Heart right ventricle (tissue), 16 donors: Measurements from ENCODE around the gene HAUS3. TPM values are rescaled to one million over a fixed set of nuclear protein-coding genes. Genes with fewer than 3 reads are reported as not detected.
A peak's percentile ranks its signal among the peaks of the same experiment; 100 is the strongest.
"Not testable (repeated sequence)": the region's sequence is repeated elsewhere in the genome, so short reads cannot be mapped to it uniquely, and the experiment has no call there.

Experiments used
- ATAC-seq, 8 donors: fragments of 200-7000 bp; cut with Tn5 transposase; one replicate each; pipeline ENCODE4 v1.9.1; 2020; ENCODE audit warnings: mild to moderate bottlenecking in 8 of 8, moderate library complexity in 8 of 8, moderate number of reproducible peaks in 1 of 8
- DNase-seq, 2 donors: peaks; one replicate each; pipeline ENCODE4 v3.0.0-alpha.2; 2020
- H3K27ac ChIP-seq, 10 donors: fragments of 200-600 bp; sonication (generic) in 2 of 10; one replicate each; pipeline versions ENCODE4 v1.5.0 to v1.8.0; 2020 to 2022; ENCODE audit warnings: mild to moderate bottlenecking in 3 of 10
- H3K27me3 ChIP-seq, 7 donors: fragments of 200-600 bp; one replicate each; pipeline ENCODE4 v1.8.0; 2021 to 2022; ENCODE audit warnings: mild to moderate bottlenecking in 2 of 7
- H3K36me3 ChIP-seq, 9 donors: fragments of 200-600 bp; sonication (generic) in 1 of 9; one replicate each; pipeline versions ENCODE4 v1.5.0 to v1.8.0; 2020 to 2022; ENCODE audit warnings: mild to moderate bottlenecking in 2 of 9
- H3K4me1 ChIP-seq, 9 donors: fragments of 200-600 bp; sonication (generic) in 1 of 9; one replicate each; pipeline versions ENCODE4 v1.5.0 to v1.8.0; 2020 to 2022; ENCODE audit warnings: mild to moderate bottlenecking in 4 of 9
- H3K4me3 ChIP-seq, 10 donors: fragments of 200-600 bp; sonication (generic) in 2 of 10; one replicate each; pipeline versions ENCODE4 v1.5.0 to v1.8.0; 2020 to 2022; ENCODE audit warnings: mild to moderate bottlenecking in 7 of 10, moderate library complexity in 2 of 10
- H3K9me3 ChIP-seq, 11 donors: fragments of 200-600 bp in 10 of 11; sonication (generic) in 2 of 11; one replicate each; pipeline versions ENCODE4 v1.5.0 to v1.8.0; 2013 to 2022; ENCODE audit warnings: mild to moderate bottlenecking in 2 of 11, control low read depth in 1 of 11, moderate library complexity in 1 of 11
- WGBS, 2 donors: extraction: QIAGEN DNeasy Blood & Tissue Kit; methylation state at CpG; one replicate each; pipeline ENCODE4 v1.1.7; 2013; ENCODE audit warnings: inconsistent platforms in 1 of 2; 5-methylcytosine and 5-hydroxymethylcytosine counted together
- intact Hi-C, 10 donors: fragments of 100-400 bp; cut with DNase I; formaldehyde crosslinking; loops; one replicate each; pipeline versions ENCODE4 v1.11.1 to v1.14.2; 2022
- polyA plus RNA-seq, 2 donors: library from polyadenylated mRNA; stranded (reverse); fragments of 200-250 nt; gene quantifications; one replicate each; pipeline ENCODE4 v1.2.3, GENCODE V29; 2013
- total RNA-seq, 10 donors: library from RNA; stranded (reverse); fragmentation: NEBNext Ultra II Directional in 3 of 10; extraction: Animal tissue kit (Norgen Biotek cat#: 25700) in 3 of 10; gene quantifications; one replicate each; pipeline versions ENCODE4 v1.2.1 to v1.2.4, GENCODE V29; 2021 to 2023
- TF ChIP-seq, protein P1 (sequence below), 9 donors: fragments of 200-600 bp; sonication (generic) in 2 of 9; IDR thresholded peaks; one replicate each; pipeline versions ENCODE4 v1.5.0 to v1.8.0; 2021 to 2022; ENCODE audit warnings: antibody characterized with exemption in 9 of 9, mild to moderate bottlenecking in 5 of 9, moderate library complexity in 1 of 9
- donor health status: Arrhythmogenic right ventricular cardiomyopathy.
- donor health status: ischemic (EF 13 %, LVEDD 7.1; RV severe dilation, severe dysfunction).
- donor health status: healthy with polysubstance abuse.
- donor health status: DM: no; HTN: yes; CAD: no.
- donor health status: DM: no; HTN: no; CAD: no.
- donor health status: ischemic (EF 25% LVEDD 6.9; RV normal size, moderate dysfunction).
- donor health status: ischemic (EF 25% LVEDD 5.7; RV mildly dilated, moderate dysfunction).
- donor health status: healthy.
- donor health status: DM: yes; HTN: yes; CAD: no.
- donor health status: Ischemic cardiomyopathy.
- donor health status: ischemic (EF 35%, LVEDD 5.7; RV mildly dilated, moderate dysfunction).
- donor health status: nonischemic (EF 11% LVEDD 7.7; RV severe dilation, severe dysfunction).
- donor health status: DM: yes; HTN: yes; CAD: no.
- donor health status: PGD.
- donor health status: ischemic (EF 29% LVEDD 5.4; RV normal size, mild dysfunction).
- donor health status: nonischemic (EF 23%, LVEDD 6.1; RV moderate dilation, normal function).

Gene HAUS3
- total and polyA plus RNA-seq, 12 donors = 3.5 to 10.5 (median 6.5) TPM

DNA sequence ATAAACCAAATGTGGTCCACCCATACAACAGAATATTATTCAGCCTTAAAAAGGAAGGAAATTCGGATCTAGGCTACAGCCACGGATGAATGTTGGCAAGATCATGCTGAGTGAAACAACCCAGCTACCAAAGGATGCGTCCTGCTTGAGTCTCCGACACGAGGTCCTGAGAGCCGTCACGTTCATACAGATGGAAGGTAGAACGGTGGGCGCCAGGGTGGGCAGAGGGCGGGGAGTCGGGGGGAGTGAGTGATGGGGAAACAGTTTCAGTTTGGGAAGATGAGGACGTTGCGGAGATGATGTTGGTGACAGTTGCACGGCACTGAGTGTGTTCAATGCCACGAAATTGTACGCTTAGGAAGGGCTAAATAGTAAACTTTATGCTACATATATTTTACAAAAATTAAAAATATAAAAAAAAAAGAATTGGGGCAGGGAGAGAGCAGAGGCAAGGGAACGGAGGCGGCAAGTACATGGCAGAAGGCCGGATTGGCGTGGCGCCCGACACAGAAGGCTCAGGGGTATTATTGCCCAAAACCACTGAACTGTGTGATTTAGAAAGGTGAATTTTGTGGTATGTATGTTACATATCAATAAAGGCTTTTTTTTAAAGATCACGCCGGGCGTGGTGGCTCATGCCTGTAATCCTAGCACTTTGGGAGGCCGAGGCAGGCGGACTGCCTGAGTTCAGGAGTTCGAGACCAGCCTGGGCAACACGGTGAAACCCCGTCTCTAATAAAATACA lies 34.8 kb upstream of the HAUS3 start:
- Histone ChIP-seq H3K27ac (no peak overlapping the region), H3K9me3 (no peaks in the 10 kb centered on the region), H3K27me3 (no peaks in the 10 kb centered on the region), H3K4me1 (no peaks in the 10 kb centered on the region), H3K4me3 (no peak overlapping the region), H3K36me3 (no peaks in the 10 kb centered on the region)
- intact Hi-C loops = loop anchor here in 1 of 10 donors (10.0 kb wide), 1 partner anchor 128 kb away; no protein-coding TSS in a partner anchor
- 95% methylated on average over 30 of the region's 30 CpGs for WGBS, 2 donors
- ATAC-seq = no peak
- no peak for DNase-seq
- TF ChIP-seq, protein P1, sequence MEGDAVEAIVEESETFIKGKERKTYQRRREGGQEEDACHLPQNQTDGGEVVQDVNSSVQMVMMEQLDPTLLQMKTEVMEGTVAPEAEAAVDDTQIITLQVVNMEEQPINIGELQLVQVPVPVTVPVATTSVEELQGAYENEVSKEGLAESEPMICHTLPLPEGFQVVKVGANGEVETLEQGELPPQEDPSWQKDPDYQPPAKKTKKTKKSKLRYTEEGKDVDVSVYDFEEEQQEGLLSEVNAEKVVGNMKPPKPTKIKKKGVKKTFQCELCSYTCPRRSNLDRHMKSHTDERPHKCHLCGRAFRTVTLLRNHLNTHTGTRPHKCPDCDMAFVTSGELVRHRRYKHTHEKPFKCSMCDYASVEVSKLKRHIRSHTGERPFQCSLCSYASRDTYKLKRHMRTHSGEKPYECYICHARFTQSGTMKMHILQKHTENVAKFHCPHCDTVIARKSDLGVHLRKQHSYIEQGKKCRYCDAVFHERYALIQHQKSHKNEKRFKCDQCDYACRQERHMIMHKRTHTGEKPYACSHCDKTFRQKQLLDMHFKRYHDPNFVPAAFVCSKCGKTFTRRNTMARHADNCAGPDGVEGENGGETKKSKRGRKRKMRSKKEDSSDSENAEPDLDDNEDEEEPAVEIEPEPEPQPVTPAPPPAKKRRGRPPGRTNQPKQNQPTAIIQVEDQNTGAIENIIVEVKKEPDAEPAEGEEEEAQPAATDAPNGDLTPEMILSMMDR (IDR thresholded peaks at IDR 0.05) = no peak

DNA sequence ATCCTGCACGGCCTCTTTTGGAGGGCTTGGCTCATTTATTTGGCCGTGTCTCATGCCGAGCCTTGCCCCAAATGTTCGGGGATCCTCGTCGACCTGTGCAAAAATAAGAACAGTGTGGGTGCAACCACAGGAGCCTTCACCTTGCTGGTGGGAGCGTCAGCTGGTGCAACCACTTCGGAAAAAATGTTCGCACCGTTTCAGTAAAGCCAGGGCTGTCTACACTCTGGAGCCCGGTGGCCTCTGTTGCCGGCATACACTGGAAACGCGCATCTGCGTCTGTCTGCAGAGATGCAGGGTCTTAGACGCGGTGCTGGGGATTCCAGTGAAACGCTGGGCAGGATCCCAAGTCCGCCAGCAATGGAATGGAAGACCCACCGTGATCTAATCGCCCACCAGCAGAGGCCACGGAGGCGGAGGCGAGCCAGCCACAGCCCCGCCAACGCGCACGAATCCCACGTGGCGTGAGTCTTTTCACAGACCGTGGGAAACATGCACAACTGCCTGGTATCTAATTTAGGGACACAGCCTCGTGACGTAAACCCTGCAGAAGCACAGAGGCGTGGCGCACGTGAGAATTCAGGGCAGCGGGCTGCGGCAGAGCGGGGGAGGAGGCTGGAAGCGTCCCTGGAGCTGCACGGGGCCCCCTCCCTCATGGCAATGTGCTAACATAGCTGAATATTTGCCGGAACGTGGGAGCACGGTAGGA lies 33.8 kb upstream of the HAUS3 start:
- intact Hi-C loops = loop anchor here in 1 of 10 donors (10.0 kb wide), 1 partner anchor 129 kb away; no protein-coding TSS in a partner anchor
- WGBS, 2 donors = 94% methylated on average over 44 of the region's 44 CpGs
- H3K9me3 ChIP-seq = no peaks in the 10 kb centered on the region
- TF ChIP-seq, protein P1 (IDR thresholded peaks at IDR 0.05) = no peak
- H3K36me3 ChIP-seq = no peaks in the 10 kb centered on the region
- H3K4me1 ChIP-seq = no peaks in the 10 kb centered on the region
- no peak for DNase-seq
- no peak for ATAC-seq
- H3K4me3 ChIP-seq = no peak overlapping the region
- no peaks in the 10 kb centered on the region for H3K27me3 ChIP-seq
- no peak overlapping the region for H3K27ac ChIP-seq

DNA sequence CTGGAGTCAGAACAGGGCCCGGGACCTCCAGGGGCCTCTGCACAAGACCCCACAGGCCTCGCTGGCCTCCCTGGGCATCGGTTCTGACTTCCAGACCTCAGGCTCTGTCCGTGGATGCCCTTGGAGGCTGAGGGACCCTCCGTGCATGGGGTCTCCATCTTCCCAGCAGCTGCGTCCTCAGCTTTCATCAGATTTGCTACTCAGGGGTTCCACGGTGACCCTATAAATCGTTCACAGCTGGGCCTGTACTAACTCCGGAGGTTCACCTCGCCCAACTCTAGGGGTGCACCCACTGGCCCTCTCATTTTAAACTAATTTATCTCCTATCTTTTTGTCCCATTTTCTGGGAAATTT lies 33.1 kb upstream of the HAUS3 start:
- H3K4me3 ChIP-seq, H3K27ac ChIP-seq, H3K36me3 ChIP-seq, H3K27me3 ChIP-seq, ATAC-seq, DNase-seq, H3K4me1 ChIP-seq, H3K9me3 ChIP-seq: not testable (repeated sequence)
- intact Hi-C loops = loop anchor here in 1 of 10 donors (10.0 kb wide), 1 partner anchor 130 kb away; no protein-coding TSS in a partner anchor
- 93% methylated on average over 10 of the region's 10 CpGs for WGBS, 2 donors

DNA sequence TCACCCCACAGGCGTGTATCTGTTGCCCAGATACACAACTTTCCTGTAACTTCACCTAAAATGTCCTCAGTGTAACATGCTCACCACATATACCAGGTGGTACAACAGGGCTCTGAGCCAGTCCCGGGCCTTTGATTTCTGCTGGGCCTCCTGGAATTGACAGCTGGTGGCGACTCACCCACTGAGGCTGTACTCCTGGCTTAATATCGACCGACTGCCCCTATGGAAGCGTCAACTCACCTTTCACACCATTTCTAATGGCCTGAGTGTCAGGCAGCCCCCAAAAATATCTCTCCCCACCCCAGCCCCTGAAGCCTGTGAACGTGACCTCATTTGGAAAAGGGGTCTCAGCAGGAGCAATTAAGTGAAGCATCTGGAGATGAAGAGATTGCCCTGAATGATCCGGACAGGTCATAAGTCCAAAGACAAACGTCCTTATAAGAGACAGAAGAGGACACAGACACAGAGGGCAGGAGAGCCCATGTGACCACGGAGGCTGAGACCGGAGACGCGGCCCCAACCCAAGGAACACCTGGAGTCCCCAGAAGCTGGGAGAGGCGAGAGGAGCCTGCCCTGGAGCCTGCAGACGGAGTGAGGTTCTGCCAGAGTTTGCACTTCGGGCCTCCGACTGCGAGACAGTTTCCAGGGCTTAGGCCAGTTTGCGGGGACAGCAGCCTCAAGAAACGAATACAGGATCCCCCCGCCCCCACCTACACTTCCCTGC lies 32.6 kb upstream of the HAUS3 start:
- Histone ChIP-seq H3K27me3 (no peaks in the 10 kb centered on the region), H3K4me3 (no peak overlapping the region), H3K4me1 (peaks cover 0 to 6% (median 0%) of the 10 kb centered on the region in 9 donors), H3K9me3 (no peaks in the 10 kb centered on the region), H3K27ac (no peak overlapping the region), H3K36me3 (no peaks in the 10 kb centered on the region)
- ATAC-seq = no peak
- intact Hi-C loops = loop anchor here in 1 of 10 donors (10.0 kb wide), 1 partner anchor 130 kb away; no protein-coding TSS in a partner anchor
- peak in 1 of 2 donors; percentile 1 for DNase-seq
- 89 to 91% methylated on average over 21 of the region's 21 CpGs for WGBS, 2 donors
- TF ChIP-seq, protein P1 (IDR thresholded peaks at IDR 0.05) = no peak
